HG03045 (cell line): ENCODE data around the gene ZEB1.
A peak's percentile ranks its signal among the peaks of the same experiment; 100 is the strongest.

ENCODE experiments used
- ATAC-seq: cut with Tn5 transposase; IDR thresholded peaks from one replicate; pipeline ENCODE4 v1.9.1; 2021; ENCODE audit warnings: mild to moderate bottlenecking, moderate library complexity; ENCODE audit not compliant: unreplicated experiment

ZEB1 gene

GRCh38 chr10:31318854-31319601 is at the start of gene ZEB1:
Gene ZEB1 (plus strand): TSS chr10:31319216. CDS start chr10:31319235, 19 bp downstream.
- ATAC-seq = peak; percentile 43

- ATAC-seq = no peak
These were observed 48.1 kb upstream of the ZEB1 start for GRCh38 chr10:31270954-31271353.

DNA sequence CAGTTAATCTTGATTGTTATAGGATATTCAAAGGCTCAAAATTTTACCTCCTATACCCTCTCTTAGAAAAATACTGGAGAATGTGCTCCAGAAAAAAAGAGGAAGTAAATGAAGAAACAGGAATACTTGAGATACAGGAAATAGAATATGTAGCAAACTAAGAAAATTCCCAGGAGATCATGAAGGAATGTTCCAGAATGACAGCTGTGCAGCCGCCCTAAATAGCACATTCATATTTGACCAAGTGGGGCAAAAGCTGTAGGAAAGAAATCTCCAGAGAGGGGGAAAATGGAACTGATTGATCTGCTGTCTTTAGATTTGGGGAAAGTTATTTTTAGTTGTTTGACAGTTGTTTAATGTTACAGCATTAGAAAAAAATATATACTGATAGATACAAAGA is 46.2 kb upstream of the ZEB1 start:
- no peak for ATAC-seq

GRCh38 chr10:31273789-31274188 is 45.2 kb upstream of the ZEB1 start:
- ATAC-seq = no peak

GRCh38 chr10:31274310-31274709 is 44.7 kb upstream of the ZEB1 start:
- ATAC-seq = no peak

- ATAC-seq = no peak
These were observed 40.6 kb upstream of the ZEB1 start for GRCh38 chr10:31278279-31278941.

DNA sequence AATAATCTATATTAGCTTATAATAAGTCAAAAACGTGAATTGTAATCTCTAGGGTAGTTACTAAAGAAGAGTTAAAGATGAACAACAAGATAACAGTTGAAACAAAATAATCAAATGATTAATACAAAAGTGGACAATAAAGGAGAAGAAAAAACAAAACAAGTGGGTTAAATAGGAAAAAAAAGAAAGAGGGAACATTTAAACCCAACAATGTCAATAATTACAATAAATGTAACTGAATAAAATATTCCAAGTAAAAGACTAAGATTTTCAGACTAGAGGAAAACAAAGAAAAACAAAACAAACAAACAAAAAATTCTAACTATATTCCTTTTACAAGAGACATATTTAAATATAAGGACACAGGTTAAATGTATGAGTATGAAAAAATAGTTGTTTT is 38.0 kb upstream of the ZEB1 start:
- ATAC-seq = no peak

DNA sequence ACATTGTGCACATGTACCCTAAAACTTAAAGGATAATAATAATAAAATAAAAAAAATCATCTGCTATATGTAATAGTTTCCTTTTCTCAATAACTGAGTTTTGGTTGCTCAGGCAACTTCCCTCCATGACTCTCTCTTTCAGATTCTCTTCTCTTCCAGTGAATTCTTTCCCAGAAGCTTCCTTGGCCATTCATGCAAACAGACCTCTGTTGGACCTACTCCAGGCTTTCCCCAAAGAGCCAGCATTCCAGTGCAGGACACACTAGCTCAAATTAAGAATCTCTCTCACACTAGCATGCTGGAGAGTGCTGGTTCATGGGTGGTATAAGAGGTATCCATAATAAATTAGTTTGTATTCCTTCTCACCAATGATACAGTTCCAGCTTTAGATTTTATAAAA is 31.0 kb upstream of the ZEB1 start:
- ATAC-seq = no peak

DNA sequence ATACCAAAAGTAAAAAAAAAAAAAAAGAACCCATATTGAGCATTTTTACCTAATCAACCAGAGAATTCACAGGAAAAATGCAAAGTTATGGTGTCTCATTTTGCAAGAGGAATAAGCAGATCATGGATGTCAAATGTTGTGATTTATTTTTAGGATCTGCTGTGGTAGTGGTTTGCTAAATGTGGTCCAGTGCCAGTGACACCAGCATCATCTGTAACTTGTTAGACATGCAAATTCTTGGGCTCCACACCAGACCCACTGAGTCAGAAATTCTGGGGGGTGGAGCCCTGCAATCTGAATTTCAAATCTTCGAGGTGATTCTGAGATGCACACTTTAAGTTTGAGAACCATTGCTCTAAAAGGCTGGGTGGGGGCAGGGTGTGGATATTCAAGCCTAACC is 30.1 kb upstream of the ZEB1 start:
- no peak for ATAC-seq

DNA sequence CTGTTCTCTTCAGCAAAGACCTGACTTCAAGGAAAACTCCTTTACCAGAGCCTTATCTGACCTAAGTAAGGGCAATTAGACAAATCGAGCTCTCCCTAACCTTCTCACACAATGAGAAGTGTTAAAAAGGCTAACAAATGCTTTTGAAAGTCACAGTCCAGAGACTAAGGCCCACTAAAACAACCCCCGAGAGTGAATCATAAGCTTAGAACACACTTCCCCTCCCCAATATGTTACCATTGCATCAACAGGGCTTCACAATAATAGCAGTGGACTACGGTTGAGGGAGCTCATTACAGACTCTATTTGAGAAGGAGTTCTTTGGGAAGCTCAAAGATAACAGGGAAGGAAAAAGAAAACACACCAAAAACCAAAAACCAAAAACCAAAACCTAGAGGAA is 28.6 kb upstream of the ZEB1 start:
- no peak for ATAC-seq

DNA sequence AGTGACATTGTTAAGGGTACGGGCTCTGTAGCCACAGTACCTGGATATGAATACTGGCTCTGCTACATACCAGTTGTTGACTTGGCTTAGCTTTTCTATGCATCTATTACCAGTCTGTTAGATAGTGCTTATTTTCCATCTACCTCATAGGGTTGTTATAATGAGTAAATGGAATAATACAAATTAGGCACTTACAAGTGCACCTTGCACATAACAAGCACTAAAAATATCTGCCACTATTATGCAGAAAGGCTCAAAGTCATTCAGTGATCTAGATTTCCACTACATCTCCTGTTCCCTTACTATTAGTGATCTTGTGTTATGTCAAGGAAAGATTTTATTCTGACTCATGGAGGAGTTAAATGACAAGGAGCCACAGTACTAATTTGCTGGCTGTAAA is 27.9 kb upstream of the ZEB1 start:
- ATAC-seq = no peak

DNA sequence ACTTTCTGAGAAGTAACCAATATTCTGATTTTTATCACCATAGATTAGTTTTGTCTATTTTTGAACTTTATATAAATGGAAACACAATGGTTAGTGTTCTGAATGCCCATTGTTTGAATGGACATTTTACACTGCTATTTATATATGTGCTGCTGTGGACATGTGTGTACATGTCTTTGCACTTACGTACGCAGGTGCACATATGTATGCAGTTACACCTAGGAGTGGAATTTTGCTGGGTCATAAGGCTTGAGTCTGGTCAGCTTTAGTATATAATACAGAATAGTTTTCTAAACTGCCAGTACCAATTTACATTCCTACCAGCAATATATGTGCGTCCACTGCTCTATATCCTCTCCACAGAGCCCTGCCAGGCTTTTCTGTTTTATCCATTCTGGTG is 24.5 kb upstream of the ZEB1 start:
- ATAC-seq = no peak

GRCh38 chr10:31296754-31297153 is 22.3 kb upstream of the ZEB1 start:
- no peak for ATAC-seq

GRCh38 chr10:31299119-31299518 is 19.9 kb upstream of the ZEB1 start:
- no peak for ATAC-seq

GRCh38 chr10:31303212-31303611 is 15.8 kb upstream of the ZEB1 start:
- no peak for ATAC-seq

DNA sequence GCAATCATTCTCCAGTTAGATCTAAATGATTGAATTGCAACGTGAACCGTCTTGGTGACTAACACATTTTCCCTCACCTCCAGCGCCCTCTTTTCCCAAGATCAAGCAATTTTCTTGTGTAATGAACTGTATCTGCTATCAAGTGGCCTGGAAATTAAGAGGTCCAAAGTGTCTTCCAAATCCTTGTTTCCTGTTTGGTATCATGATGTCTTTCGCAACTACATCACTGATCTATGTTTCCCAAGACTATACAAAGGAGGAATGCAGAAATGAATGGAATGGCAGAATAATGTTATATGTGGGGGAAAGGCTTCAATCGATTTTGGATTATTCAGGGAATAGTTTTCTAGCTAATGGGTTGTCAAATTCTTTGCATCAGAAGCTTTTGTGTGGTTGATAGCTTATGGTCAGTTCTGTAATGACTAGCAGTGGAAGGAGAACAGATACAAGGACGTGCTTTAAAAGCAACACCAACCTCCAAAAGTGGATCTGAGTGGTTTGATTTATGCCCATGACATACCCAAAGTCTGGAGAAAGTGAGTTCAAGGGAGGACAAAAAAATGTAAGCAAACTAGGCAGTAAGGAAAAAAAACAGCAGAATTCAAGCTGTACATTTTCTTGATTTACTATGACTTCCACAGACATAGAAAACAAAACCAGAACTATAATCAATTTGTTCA is 14.6 kb upstream of the ZEB1 start:
- ATAC-seq = no peak

DNA sequence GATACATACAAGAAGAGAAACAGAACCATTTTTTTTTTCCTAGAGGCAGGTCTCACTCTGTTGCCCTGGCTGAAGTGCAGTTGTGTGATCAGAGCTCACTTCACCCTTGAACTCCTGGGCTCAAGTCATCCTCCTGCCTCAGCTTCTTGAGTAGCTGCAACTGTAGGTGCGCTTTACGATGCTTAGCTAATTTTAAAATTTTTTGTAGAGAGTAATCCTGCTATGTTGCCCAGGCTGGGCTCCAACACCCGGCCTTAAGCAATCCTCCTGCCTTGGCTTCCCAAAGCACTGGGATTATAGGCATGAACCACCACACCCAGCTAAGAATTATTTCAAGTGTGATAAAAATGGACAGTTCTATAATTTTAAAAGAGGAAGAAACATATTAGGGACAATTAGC is 5.6 kb upstream of the ZEB1 start:
- ATAC-seq = no peak

GRCh38 chr10:31314256-31315150 is 4.5 kb upstream of the ZEB1 start:
- no peak for ATAC-seq

- ATAC-seq = no peak
These were observed 3.6 kb upstream of the ZEB1 start for GRCh38 chr10:31315453-31315852.

- no peak for ATAC-seq
These were observed 1.8 kb upstream of the ZEB1 start for GRCh38 chr10:31317171-31317570.
